GM21825 (cell line): Measurements from ENCODE around the gene ADO.
"Not testable (repeated sequence)": the region's sequence is repeated elsewhere in the genome, so short reads cannot be mapped to it uniquely, and the experiment has no call there.

Experiments used
- ATAC-seq: cut with Tn5 transposase; IDR thresholded peaks from one replicate; pipeline ENCODE4 v1.9.1; 2021; ENCODE audit warnings: mild to moderate bottlenecking, moderate library complexity; ENCODE audit not compliant: unreplicated experiment

The ADO gene

GRCh38 chr10:62804356-62805230, at the start of gene ADO:
Gene ADO (plus strand): TSS chr10:62804720. CDS start chr10:62805060, 340 bp downstream.
- peak; percentile 87 for ATAC-seq

- no peak for ATAC-seq
Observed at GRCh38 chr10:62754963-62755362, 49.6 kb upstream of the ADO start.

GRCh38 chr10:62755662-62756653, 48.6 kb upstream of the ADO start:
- ATAC-seq: no peak

- ATAC-seq: no peak
Observed at GRCh38 chr10:62759599-62760175, 44.8 kb upstream of the ADO start.

GRCh38 chr10:62760401-62760800, 44.1 kb upstream of the ADO start:
- ATAC-seq: no peak

GRCh38 chr10:62761115-62761514, 43.4 kb upstream of the ADO start:
- no peak for ATAC-seq

- no peak for ATAC-seq
Observed at GRCh38 chr10:62763155-62763554, 41.4 kb upstream of the ADO start.

- ATAC-seq: no peak
Observed at GRCh38 chr10:62764011-62764410, 40.5 kb upstream of the ADO start.

- no peak for ATAC-seq
Observed at GRCh38 chr10:62765726-62766125, 38.8 kb upstream of the ADO start.

GRCh38 chr10:62766386-62766785, 38.1 kb upstream of the ADO start:
- ATAC-seq: no peak

- ATAC-seq: peak; percentile 51
Observed at GRCh38 chr10:62769574-62770242, 34.8 kb upstream of the ADO start.

- no peak for ATAC-seq
Observed at GRCh38 chr10:62772186-62772974, 32.1 kb upstream of the ADO start.

- ATAC-seq: no peak
Observed at GRCh38 chr10:62778125-62778524, 26.4 kb upstream of the ADO start.

- peak; percentile 97 for ATAC-seq
Observed at GRCh38 chr10:62779487-62780248, 24.9 kb upstream of the ADO start.

GRCh38 chr10:62784537-62784936, 20.0 kb upstream of the ADO start:
- not testable (repeated sequence) for ATAC-seq

- ATAC-seq: not testable (repeated sequence)
Observed at GRCh38 chr10:62788285-62788684, 16.2 kb upstream of the ADO start.

- ATAC-seq: no peak
Observed at GRCh38 chr10:62788861-62789467, 15.6 kb upstream of the ADO start.

GRCh38 chr10:62790019-62790555, 14.4 kb upstream of the ADO start:
- no peak for ATAC-seq
